A204.1 (cell line): Measurements from ENCODE around the gene IL12RB2.

ENCODE experiments used
- FAIRE-seq: peaks from 2 replicates; lab custom pipeline; 2012; peaks lifted over from hg19 to GRCh38; lab: Jason Lieb, UNC

Gene IL12RB2, protein sequence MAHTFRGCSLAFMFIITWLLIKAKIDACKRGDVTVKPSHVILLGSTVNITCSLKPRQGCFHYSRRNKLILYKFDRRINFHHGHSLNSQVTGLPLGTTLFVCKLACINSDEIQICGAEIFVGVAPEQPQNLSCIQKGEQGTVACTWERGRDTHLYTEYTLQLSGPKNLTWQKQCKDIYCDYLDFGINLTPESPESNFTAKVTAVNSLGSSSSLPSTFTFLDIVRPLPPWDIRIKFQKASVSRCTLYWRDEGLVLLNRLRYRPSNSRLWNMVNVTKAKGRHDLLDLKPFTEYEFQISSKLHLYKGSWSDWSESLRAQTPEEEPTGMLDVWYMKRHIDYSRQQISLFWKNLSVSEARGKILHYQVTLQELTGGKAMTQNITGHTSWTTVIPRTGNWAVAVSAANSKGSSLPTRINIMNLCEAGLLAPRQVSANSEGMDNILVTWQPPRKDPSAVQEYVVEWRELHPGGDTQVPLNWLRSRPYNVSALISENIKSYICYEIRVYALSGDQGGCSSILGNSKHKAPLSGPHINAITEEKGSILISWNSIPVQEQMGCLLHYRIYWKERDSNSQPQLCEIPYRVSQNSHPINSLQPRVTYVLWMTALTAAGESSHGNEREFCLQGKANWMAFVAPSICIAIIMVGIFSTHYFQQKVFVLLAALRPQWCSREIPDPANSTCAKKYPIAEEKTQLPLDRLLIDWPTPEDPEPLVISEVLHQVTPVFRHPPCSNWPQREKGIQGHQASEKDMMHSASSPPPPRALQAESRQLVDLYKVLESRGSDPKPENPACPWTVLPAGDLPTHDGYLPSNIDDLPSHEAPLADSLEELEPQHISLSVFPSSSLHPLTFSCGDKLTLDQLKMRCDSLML

GRCh38 chr1:67307251-67308060 lies at the start of gene IL12RB2:
IL12RB2 (plus strand) TSS chr1:67307873; CDS start chr1:67320369, 12,496 bp downstream.
- no peak for FAIRE-seq

DNA sequence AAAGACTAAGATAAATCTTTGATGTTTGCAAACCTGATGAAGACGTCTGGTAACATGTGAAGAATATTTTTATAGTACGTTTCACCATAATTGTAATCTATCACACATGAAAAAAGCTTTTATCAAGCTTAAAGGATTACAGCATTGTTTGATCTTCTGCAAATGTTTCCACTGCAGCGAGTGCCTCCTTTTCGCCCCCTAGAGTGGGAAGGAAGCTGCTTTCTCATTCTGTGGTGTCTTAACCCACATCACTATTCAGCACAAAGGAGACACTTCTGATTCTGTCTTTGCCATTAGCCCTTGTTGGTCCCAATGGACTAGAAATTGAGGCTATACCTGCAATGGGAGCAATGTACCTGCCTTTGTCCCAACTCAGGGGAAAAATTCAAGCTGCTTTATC lies 46.0 kb upstream of the IL12RB2 start:
- FAIRE-seq = no peak

DNA sequence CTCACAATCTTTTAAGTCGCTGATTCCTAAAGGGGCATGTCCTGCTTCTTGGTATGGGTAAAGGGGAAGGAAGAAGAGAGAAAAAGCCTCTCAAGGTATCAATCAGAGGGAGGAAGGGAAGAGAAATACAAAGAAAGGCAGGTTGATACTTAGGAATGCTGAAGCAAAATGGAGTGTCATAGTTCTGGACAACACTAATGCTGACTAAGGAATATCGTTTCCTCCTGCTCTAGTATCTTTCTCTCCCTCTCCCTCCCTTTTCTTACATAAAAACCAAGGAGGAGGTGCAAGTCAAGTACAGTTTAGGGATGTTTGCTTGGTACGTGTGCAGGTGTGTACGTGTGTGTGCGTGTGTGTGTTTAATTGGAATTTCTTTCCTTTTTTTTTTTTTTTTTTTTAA lies 44.9 kb upstream of the IL12RB2 start:
- FAIRE-seq = no peak

GRCh38 chr1:67264152-67264551 lies 43.5 kb upstream of the IL12RB2 start:
- no peak for FAIRE-seq

- FAIRE-seq = no peak
Measured at GRCh38 chr1:67264899-67265298, 42.8 kb upstream of the IL12RB2 start.

GRCh38 chr1:67269061-67269460 lies 38.6 kb upstream of the IL12RB2 start:
- no peak for FAIRE-seq

DNA sequence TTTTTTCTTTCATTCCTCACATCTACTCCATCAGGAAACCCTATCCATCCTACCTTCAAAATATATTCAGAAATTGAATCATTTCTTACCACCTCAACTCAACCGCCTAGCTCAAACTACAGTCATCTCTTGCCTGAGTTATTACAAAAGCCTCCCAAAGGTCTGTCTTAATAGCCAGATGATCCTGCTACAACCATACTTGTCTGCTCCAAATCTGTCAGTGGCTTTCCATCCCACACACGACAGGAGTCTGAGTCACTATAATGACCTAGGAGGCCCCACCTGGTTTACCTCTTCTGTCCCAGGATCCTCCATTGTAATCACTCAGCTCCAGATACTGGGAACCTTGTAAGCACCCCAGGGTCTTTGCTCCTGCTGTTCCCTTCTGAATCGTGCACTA lies 37.1 kb upstream of the IL12RB2 start:
- no peak for FAIRE-seq

DNA sequence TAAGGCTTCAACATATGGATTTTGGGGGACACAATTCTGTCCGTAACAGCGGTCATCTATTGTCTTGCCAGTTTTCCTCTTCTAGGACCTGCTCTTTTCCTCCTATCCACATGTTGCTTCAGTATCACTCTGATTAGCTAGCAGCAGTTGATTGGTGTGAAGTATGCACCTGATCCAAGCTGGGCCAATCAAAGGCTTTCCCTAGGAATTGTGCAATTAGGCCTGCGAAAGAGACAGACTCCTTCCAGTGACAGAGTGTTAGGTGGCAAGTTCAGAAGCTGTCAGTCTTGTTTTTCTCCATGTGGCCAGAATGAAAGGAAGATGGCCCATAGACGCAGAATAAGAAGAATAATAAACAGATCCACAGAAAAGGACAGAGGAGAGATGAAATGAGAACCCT lies 34.1 kb upstream of the IL12RB2 start:
- FAIRE-seq = no peak

GRCh38 chr1:67274623-67275325 lies 32.9 kb upstream of the IL12RB2 start:
- FAIRE-seq = no peak

DNA sequence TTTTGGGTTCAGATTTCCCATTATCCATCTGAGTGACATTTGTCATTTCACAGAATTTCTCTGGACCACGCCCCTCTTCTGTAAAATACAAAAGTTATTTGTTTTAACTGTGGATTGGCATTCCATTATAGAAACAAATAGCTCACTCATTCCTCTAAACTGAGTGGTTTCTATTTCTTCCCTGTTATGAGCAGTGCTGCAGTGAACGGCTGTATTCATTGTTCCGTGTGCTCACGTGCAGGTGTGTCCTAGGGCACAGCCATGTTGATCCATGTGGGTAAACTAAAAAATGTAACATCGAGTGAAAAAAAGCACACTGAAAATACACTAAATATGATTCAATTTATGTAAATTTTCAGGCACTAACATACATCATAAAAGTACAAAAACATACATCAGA lies 27.0 kb upstream of the IL12RB2 start:
- no peak for FAIRE-seq

DNA sequence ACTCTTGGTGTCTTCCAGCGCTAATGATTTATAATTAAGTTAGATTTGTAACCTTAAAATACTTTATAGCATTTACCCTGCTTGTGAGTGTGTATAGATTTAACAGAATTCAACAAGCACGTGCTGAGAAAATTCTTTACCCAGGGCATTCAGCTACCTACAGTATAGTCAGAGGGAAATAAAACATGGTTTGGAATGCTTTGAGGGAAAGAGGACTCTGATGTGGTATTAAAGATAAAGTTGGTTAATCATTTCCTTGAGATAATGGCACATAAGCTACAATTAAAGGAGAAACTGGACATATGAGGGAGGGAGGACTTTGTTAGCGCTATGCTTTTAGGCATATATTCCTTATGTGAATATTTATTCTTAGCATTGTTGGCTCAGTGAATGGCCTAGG lies 26.4 kb upstream of the IL12RB2 start:
- FAIRE-seq = no peak

GRCh38 chr1:67285780-67286488 lies 21.7 kb upstream of the IL12RB2 start:
- FAIRE-seq = no peak

DNA sequence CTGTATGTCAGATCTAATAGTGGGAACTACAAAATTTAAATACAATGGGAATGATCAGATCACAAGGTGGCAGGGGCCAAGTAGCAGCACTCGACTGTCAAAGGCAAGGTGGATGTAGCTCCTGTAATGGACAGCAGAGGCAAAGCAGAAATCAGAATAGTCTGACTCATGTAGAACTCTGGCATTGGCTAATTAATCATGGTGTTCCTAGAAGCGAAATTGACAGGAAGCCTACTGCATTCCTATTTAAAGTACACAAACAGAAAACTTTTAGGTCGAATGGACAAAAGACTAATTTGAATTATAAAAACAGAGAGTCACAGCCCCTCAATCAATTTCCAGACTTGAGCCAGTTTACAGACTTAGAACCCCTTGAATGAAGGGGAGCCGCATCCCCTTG lies 17.4 kb upstream of the IL12RB2 start:
- no peak for FAIRE-seq

- FAIRE-seq = no peak
Measured at GRCh38 chr1:67294836-67295617, 12.6 kb upstream of the IL12RB2 start.

DNA sequence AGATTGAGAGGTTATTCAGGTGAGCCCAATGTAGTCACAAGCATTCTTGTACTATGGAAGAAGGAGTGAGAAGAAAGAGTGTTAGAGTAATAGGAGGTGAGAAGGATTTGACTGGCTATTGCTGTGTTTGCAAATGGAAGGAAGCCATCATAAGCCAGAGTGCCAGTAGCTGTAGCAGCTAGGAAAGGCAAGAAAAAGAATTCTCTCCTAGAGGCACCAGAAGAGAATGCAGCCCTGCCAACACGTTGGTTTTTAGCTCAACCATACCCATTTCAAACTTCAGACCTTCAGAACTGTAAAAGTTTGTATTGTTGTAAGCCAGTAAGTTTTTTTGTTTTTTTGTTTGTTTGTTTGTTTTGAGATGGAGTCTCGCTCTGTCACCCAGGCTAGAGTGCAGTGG lies 8.9 kb upstream of the IL12RB2 start:
- FAIRE-seq = no peak

- no peak for FAIRE-seq
Measured at GRCh38 chr1:67299296-67299695, 8.4 kb upstream of the IL12RB2 start.

DNA sequence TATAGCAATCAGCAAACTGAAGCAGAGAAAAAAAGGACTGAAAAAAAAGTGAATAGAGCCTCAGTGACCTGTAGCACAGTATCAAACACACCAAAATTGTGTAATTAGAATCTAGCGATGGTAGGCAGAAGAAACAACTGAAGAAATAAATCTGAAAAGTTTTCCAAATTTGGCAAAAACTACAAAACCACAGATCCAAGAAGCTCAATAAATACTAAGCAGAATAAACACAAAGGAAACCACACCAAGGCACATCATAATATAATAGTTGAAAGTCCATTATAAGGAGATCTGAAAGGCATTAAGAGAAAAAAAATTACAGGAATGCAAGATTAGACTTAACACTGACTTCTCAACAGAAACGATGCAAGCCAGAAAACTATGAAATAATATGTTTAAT lies 7.1 kb upstream of the IL12RB2 start:
- FAIRE-seq = no peak

DNA sequence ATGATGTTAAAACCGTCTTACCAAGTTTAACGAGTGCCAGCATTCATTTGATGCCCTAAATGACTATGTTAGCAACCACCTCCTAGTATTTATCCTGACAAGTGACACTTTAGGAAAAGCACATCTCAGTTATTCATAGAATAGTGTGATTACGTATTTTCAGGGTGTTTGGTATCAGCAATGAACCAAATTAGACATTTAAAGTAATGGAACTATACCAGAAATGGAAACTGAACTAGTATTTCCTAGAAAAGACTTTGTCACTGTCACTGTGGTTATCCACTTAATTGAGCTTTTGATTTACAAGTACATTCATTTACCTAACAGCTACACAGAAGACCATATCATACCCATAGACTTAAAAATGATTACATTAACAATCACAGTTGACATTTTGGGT lies 3.6 kb upstream of the IL12RB2 start:
- no peak for FAIRE-seq

DNA sequence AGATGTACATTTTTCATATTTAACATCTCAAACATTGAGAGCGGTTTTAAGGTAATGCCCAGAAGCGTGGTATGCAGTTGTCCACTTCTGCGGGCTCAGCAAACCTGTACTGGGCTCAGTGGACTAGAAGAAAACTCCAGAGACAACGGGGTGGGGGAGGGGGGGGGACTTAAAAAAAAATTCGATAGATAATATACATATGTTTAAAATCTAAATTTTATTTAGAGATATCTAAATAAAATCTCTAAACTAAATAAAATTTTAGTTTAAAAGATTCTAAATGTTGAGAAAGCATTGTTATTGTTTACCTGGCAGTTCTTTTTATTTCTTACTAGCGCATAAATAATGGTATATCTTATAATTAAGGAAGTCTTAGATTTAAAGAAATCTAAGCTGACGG lies 1.1 kb upstream of the IL12RB2 start:
- no peak for FAIRE-seq

GRCh38 chr1:67308136-67308535 lies 463 bp downstream of the IL12RB2 start:
- no peak for FAIRE-seq

- FAIRE-seq = no peak
Measured at GRCh38 chr1:67312615-67313014, 4.9 kb downstream of the IL12RB2 start.
